Bronchus fibroblast of lung (primary cell): Measurements from ENCODE around the gene HES5. TPM values are rescaled to one million over a fixed set of nuclear protein-coding genes. Genes with fewer than 3 reads are reported as not detected.

Experiments used
- total RNA-seq: library from RNA; depleted of rRNA; stranded (reverse); fragments of >200 nt; gene quantifications from 2 replicates; pipeline ENCODE4 v1.2.3, GENCODE V29; 2015

Gene HES5, protein sequence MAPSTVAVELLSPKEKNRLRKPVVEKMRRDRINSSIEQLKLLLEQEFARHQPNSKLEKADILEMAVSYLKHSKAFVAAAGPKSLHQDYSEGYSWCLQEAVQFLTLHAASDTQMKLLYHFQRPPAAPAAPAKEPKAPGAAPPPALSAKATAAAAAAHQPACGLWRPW
- not detected in 2 replicates for total RNA-seq

DNA sequence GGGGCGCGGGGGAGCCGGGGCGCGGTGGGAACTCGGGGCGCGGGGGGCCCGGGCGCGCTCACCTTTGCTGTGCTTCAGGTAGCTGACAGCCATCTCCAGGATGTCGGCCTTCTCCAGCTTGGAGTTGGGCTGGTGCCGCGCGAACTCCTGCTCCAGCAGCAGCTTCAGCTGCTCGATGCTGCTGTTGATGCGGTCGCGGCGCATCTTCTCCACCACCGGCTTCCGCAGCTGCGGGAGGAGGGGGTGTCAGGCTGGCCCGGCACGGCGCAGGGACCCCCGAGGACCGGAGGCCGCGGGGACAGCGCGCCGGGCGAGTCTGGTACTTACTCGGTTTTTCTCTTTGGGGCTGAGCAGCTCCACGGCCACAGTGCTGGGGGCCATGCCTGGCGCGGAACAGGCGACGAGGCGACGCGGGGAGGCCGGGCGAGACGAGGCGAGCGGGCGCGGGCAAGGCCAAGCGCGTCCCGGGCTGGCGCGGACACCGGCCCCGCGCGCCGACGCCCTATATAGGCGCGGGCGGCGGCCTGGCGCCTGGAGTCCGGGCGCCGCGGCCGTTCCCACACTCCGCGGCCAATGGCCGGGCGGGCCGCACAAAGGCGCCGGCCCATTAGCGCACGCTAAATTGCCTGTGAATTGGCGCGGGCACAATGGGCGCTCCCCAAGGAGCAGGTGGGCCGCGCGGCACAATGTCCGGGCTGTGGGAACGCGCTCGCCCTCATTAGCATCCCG, at the start of gene HES5:
HES5 (minus strand) TSS at position 480 of the 729 bp plus-strand sequence; CDS start at position 381, 99 bp downstream.

DNA sequence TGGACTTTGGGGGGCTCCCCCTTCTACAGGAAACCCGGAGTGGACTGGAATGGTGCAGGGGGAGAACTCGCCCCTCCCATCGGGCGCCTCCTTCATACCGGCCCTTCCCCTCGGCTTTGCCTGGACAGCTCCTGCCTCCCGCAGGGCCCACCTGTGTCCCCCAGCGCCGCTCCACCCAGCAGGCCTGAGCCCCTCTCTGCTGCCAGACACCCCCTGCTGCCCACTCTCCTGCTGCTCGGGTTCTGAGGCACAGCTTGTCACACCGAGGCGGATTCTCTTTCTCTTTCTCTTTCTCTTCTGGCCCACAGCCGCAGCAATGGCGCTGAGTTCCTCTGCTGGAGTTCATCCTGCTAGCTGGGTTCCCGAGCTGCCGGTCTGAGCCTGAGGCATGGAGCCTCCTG, 26.2 kb upstream of the HES5 start, which contains the start of gene TNFRSF14:
TNFRSF14 (plus strand) TSS at position 95 of the 401 bp plus-strand sequence; CDS start at position 389, 294 bp downstream.

DNA sequence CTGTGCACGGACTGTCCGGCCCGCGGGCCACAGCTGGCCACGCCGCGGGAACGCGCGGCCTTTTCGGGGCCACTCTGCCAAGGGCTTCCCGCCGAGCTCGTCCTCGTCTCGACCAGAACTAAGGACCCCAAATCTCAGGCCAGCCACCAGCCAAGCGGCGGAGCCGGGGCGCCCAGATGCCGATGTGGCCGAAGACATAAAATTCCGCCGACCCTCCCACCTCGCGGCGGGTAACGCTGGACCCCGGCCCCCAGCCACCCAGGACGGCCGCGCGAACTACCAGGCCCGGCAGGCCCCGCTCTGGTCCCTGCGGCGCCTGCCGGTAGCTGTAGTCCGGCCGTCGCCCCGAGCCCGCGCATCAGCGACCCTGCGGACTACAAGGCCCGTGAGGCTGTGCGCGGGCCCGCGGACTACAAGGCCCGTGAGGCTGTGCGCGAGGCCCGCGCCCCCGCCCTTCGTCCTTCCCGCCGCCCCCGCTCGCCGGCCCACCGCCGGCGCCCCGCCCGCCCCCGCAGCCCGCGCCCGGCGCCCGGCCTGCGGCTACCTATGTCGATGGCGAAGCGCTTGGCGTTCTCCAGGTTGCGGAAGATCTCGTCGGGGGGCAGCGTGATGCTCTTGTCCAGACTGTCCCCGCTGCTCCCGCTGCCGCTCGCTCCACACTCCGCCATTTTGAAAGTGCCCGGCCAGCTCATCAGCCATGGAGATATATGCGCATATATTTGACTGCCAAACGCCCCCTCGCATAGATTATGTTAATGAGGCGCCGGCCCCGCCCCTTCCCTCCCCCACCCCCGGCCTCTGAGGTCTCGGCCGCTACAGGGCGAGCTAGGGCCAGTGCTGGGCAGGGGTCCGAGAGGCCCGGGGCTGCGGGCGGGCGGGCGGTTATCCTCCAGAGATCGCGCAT, 3.9 kb downstream of the HES5 start, which contains the start of gene PANK4:
PANK4 (minus strand) TSS at position 677 of the 904 bp plus-strand sequence; CDS start at position 668, 9 bp downstream.

Other genes starting within 250 kb of the HES5 start
- gene MORN1, start 138.7 kb downstream of the HES5 start, total RNA-seq: 3.7 and 4.0 TPM in 2 replicates
- gene RER1, start 138.4 kb downstream of the HES5 start, total RNA-seq: 79.7 and 82.0 TPM in 2 replicates
- gene PEX10, start 117.7 kb downstream of the HES5 start, total RNA-seq: 28.4 and 33.0 TPM in 2 replicates
- gene PLCH2, start 54.0 kb downstream of the HES5 start, total RNA-seq: under 0.01 and 0.15 TPM in 2 replicates
- 24.9 and 25.6 TPM in 2 replicates for gene PANK4, start 3.7 kb downstream of the HES5 start, total RNA-seq
- gene TNFRSF14, start 26.1 kb upstream of the HES5 start, total RNA-seq: 4.5 and 7.7 TPM in 2 replicates
- 22.0 and 25.0 TPM in 2 replicates for gene PRXL2B, start 56.5 kb upstream of the HES5 start, total RNA-seq
- gene MMEL1, start 102.8 kb upstream of the HES5 start, total RNA-seq: not detected in 2 replicates